Measurements from ENCODE around the gene SLC22A14. TPM values are rescaled to one million over a fixed set of nuclear protein-coding genes. Genes with fewer than 3 reads are reported as not detected.

The SLC22A14 gene
- total and polyA plus RNA-seq, 10 of the 15 experiments (the other 5 are each of a cell fraction or from before 2014, with no cell fraction given), result not detected

DNA sequence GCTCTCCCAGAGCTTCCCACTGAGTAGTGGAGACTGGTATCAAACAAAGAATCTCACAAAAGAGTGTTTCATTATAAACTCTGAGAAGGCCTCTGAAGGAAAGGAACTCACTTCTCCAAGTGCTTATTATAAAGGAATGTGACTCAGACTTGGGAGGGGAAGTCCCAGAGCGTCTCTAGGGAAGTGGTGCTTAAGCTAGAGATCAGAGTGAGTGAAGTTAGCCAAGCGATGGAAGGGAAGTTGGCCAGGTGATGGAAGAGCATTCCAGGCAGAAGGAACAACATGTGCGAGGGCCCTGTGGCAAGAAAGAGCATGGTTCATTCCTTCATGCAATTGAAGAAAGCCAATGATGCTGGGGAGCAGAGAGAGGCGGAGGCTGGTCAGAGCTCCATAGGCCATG lies 66.8 kb downstream of the SLC22A14 start:
- no peaks in the 10 kb centered on the region; the same call in 1 of the 2 replicates for H3K79me2 ChIP-seq (ENCODE audit: control insufficient read depth, insufficient read depth, low read length)
- intact Hi-C loops (cut with micrococcal nuclease; ENCODE audit: unreplicated experiment), result loop anchor here (5.0 kb wide), 1 partner anchor 232 kb away; no protein-coding TSS in a partner anchor
- 61% methylated on average over 4 of the region's 4 CpGs for WGBS (ENCODE audit: insufficient coverage, insufficient replicate concordance, low lambda C conversion rate, missing lambda C conversion rate)
- no peaks in the 10 kb centered on the region for H3K9me3 ChIP-seq (replicated peaks; ENCODE audit: control insufficient read depth, insufficient read depth, low read length)
- RAD21 ChIA-PET (ENCODE audit: unreplicated experiment), result no interaction called here
- H2AFZ ChIP-seq (ENCODE audit: control insufficient read depth, low read depth, low read length), result no peak overlapping the region
- CTCF ChIA-PET, result interaction anchor here (1.4 to 1.6 kb wide), 2 partner anchors 20 to 131 kb away, joined by 4 to 6 read pairs; no protein-coding TSS in a partner anchor
- BruUV-seq (replicated peaks), result no TSS peak
- H3K27ac ChIP-seq (ENCODE audit: control insufficient read depth, insufficient read depth), result no peak overlapping the region
- TF ChIP-seq RAD51 (IDR thresholded peaks at IDR 0.05), result no peak
- TF ChIP-seq, protein P1, sequence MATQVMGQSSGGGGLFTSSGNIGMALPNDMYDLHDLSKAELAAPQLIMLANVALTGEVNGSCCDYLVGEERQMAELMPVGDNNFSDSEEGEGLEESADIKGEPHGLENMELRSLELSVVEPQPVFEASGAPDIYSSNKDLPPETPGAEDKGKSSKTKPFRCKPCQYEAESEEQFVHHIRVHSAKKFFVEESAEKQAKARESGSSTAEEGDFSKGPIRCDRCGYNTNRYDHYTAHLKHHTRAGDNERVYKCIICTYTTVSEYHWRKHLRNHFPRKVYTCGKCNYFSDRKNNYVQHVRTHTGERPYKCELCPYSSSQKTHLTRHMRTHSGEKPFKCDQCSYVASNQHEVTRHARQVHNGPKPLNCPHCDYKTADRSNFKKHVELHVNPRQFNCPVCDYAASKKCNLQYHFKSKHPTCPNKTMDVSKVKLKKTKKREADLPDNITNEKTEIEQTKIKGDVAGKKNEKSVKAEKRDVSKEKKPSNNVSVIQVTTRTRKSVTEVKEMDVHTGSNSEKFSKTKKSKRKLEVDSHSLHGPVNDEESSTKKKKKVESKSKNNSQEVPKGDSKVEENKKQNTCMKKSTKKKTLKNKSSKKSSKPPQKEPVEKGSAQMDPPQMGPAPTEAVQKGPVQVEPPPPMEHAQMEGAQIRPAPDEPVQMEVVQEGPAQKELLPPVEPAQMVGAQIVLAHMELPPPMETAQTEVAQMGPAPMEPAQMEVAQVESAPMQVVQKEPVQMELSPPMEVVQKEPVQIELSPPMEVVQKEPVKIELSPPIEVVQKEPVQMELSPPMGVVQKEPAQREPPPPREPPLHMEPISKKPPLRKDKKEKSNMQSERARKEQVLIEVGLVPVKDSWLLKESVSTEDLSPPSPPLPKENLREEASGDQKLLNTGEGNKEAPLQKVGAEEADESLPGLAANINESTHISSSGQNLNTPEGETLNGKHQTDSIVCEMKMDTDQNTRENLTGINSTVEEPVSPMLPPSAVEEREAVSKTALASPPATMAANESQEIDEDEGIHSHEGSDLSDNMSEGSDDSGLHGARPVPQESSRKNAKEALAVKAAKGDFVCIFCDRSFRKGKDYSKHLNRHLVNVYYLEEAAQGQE (IDR thresholded peaks at IDR 0.05; ENCODE audit: low read depth, low read length), result no peak
- TF ChIP-seq KLF5 (IDR thresholded peaks at IDR 0.05; ENCODE audit: partially characterized antibody), result no peak
- TF ChIP-seq ASH2L (IDR thresholded peaks at IDR 0.05; ENCODE audit: borderline replicate concordance, low read depth), result no peak
- no peak for TF ChIP-seq ATF7 (IDR thresholded peaks at IDR 0.05; ENCODE audit: low read depth)
- TF ChIP-seq SMAD1 (IDR thresholded peaks at IDR 0.05; ENCODE audit: low read depth, partially characterized antibody), result no peak
- TF ChIP-seq NKRF (conservative IDR thresholded peaks at IDR 0.05), result no peak
- no peak for TF ChIP-seq SUZ12 (IDR thresholded peaks at IDR 0.05; ENCODE audit: unreplicated experiment)
- TF ChIP-seq IRF4 (IDR thresholded peaks at IDR 0.05; ENCODE audit: low read depth, low read length), result no peak
- TF ChIP-seq BMI1 (IDR thresholded peaks at IDR 0.05; ENCODE audit: borderline replicate concordance), result no peak
- no peak for TF ChIP-seq NRF1 (conservative IDR thresholded peaks at IDR 0.05; ENCODE audit: low read depth, low read length)
- no peak for TF ChIP-seq JUNB (IDR thresholded peaks at IDR 0.05)
- TF ChIP-seq SMC3 (IDR thresholded peaks at IDR 0.05; ENCODE audit: borderline replicate concordance, low read length), result no peak
- TF ChIP-seq MYC (IDR thresholded peaks at IDR 0.05; ENCODE audit: insufficient read depth, insufficient read length, insufficient replicate concordance, low read length, severe bottlenecking), result no peak
- TF ChIP-seq, protein P2, sequence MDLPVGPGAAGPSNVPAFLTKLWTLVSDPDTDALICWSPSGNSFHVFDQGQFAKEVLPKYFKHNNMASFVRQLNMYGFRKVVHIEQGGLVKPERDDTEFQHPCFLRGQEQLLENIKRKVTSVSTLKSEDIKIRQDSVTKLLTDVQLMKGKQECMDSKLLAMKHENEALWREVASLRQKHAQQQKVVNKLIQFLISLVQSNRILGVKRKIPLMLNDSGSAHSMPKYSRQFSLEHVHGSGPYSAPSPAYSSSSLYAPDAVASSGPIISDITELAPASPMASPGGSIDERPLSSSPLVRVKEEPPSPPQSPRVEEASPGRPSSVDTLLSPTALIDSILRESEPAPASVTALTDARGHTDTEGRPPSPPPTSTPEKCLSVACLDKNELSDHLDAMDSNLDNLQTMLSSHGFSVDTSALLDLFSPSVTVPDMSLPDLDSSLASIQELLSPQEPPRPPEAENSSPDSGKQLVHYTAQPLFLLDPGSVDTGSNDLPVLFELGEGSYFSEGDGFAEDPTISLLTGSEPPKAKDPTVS (IDR thresholded peaks at IDR 0.05; ENCODE audit: low read depth, low read length), result no peak
- TF ChIP-seq RFX5 (IDR thresholded peaks at IDR 0.05; ENCODE audit: low read depth, low read length), result no peak
- no peak for TF ChIP-seq STAT3 (IDR thresholded peaks at IDR 0.05; ENCODE audit: low read depth, low read length)
- TF ChIP-seq PAX8 (IDR thresholded peaks at IDR 0.05), result no peak
- TF ChIP-seq SIX5 (IDR thresholded peaks at IDR 0.05; ENCODE audit: low read depth, low read length, severe bottlenecking), result no peak
- POLR2A ChIA-PET, result no interaction called here
- H4K20me1 ChIP-seq (ENCODE audit: control insufficient read depth, insufficient read depth), result no peaks in the 10 kb centered on the region
- H3K4me3 ChIP-seq, result no peak overlapping the region
- no peak for FAIRE-seq
- in situ Hi-C loops (cut with MboI), result loop anchor here (5.0 kb wide), 1 partner anchor 133 kb away; no protein-coding TSS in a partner anchor
- H3K9ac ChIP-seq (ENCODE audit: control insufficient read depth, insufficient read depth, low read length), result no peak overlapping the region
- no peak overlapping the region for H3K4me2 ChIP-seq (ENCODE audit: control insufficient read depth, insufficient read depth)
- DNase-seq (ENCODE audit: low read depth, low spot score), result no peak
- SMC1A ChIA-PET (ENCODE audit: uncharacterized antibody, unreplicated experiment), result interaction anchor here (0.7 to 0.8 kb wide), 2 partner anchors 77 to 132 kb away, joined by 3 to 4 read pairs; no protein-coding TSS in a partner anchor
- no peak for ATAC-seq
- H3K4me1 ChIP-seq (ENCODE audit: control insufficient read depth, insufficient read depth, low read length), result no peaks in the 10 kb centered on the region; the same call in 1 of the 2 replicates
- H3K27me3 ChIP-seq (replicated peaks in 1 of 2; ENCODE audit: control insufficient read depth in 2 of 2, insufficient read depth in 2 of 2, low read length in 1 of 2), result no peaks in the 10 kb centered on the region
- no peaks in the 10 kb centered on the region; a peak in 1 of 4 replicates for H3K36me3 ChIP-seq (ENCODE audit: control insufficient read depth in 2 of 2, insufficient read depth in 2 of 2, low read length in 1 of 2)
